ENCODE results near the gene NMD3. TPM values are rescaled to one million over a fixed set of nuclear protein-coding genes. Genes with fewer than 3 reads are reported as not detected.
"Not testable (repeated sequence)": the region's sequence is repeated elsewhere in the genome, so short reads cannot be mapped to it uniquely, and the experiment has no call there.

NMD3 gene
- total RNA-seq = 10 to 100 TPM; 38.0 to 56.2 TPM

DNA sequence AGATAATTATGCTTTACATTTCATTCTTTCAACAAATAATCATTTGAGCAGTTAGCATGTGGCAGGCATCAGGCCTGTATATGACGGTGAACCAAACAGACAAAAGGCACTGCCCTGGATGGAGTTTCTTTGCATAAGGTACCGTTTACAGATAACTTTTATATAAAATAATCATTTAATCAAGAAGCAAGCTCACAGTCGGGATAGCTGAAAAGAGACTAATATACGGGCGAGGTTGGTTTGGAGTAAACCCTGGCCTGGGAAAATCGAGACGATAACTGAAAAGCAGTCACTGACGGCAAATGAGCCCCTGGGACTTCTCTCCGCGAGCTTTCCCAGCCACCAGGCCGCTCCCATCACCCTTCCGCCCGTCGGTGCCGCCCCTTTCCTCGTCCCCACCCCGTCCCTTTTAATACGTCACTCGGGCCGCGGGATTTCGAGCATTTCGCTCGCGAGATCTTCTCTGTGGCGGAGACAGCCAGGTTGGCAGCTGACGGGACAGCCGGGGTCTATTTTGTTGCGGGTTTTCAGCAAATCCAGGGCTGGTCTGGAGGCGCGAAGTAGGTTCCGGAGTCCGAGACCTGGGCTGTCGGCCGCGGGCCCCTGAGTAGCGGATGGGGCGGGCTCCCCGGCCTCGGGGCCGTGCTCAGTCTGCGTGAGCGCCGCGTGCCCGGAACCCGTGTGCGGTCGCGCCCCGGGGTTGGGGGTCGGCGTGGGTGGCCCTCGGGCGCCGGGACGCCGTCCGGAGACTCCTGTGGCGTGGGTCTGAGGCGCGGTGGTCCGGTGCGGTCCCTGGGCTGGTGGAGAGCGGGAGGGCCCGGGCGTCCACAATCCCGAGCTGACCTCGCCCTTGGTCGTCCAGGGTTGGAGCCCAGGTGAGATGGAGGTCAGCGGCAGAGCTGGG, at the start of gene NMD3:
TSS of gene NMD3 (plus strand) at position 462 of the 904 bp plus-strand sequence. CDS start 703 bp downstream, outside the sequence.
- H3K27me3 Mint-ChIP-seq = peaks cover 7% of the 10 kb centered on the region
- DNase-seq (peak; percentile 95), ATAC-seq (peak; percentile 96)
- no peaks in the 10 kb centered on the region for H3K9me3 Mint-ChIP-seq (ENCODE audit: low read depth)
- H3K36me3 Mint-ChIP-seq = peaks cover 18% of the 10 kb centered on the region
- H3K4me3 Mint-ChIP-seq = peak within 1 kb of the TSS; percentile 83
- peaks cover 29% of the 10 kb centered on the region for H3K4me1 Mint-ChIP-seq
- CTCF ChIA-PET = interaction anchor here (0.9 to 1.3 kb wide), 3 partner anchors 9 to 50 kb away, joined by 3 to 4 read pairs (median 3); no protein-coding TSS in a partner anchor
- peak within 1 kb of the TSS; percentile 89 for H3K27ac Mint-ChIP-seq

- ATAC-seq (no peak), DNase-seq (no peak)
- H3K4me3 Mint-ChIP-seq = no peak overlapping the region
- no peaks in the 10 kb centered on the region for H3K36me3 Mint-ChIP-seq
- CTCF ChIA-PET = no interaction called here
- H3K27ac Mint-ChIP-seq = no peak overlapping the region
- peaks cover 5% of the 10 kb centered on the region for H3K27me3 Mint-ChIP-seq
- H3K4me1 Mint-ChIP-seq = no peaks in the 10 kb centered on the region
- H3K9me3 Mint-ChIP-seq (ENCODE audit: low read depth) = no peaks in the 10 kb centered on the region
Measured at GRCh38 chr3:161171639-161172552, 49.2 kb upstream of the NMD3 start.

GRCh38 chr3:161175506-161175905, 45.6 kb upstream of the NMD3 start:
- H3K36me3 Mint-ChIP-seq = no peaks in the 10 kb centered on the region

GRCh38 chr3:161177991-161178390, 43.1 kb upstream of the NMD3 start:
- DNase-seq = no peak
- no peaks in the 10 kb centered on the region for H3K4me1 Mint-ChIP-seq
- ATAC-seq = no peak
- H3K27ac Mint-ChIP-seq = no peak overlapping the region
- H3K27me3 Mint-ChIP-seq = peaks cover 5% of the 10 kb centered on the region
- H3K4me3 Mint-ChIP-seq = no peak overlapping the region
- no peaks in the 10 kb centered on the region for H3K9me3 Mint-ChIP-seq (ENCODE audit: low read depth)
- CTCF ChIA-PET = no interaction called here
- no peaks in the 10 kb centered on the region for H3K36me3 Mint-ChIP-seq

More at GRCh38 chr3:161175506-161175905, 45.6 kb upstream of the NMD3 start:
- Mint-ChIP-seq H3K4me1 (no peaks in the 10 kb centered on the region), H3K27ac (no peak overlapping the region), H3K4me3 (no peak overlapping the region), H3K27me3 (peaks cover 5% of the 10 kb centered on the region), H3K9me3 (ENCODE audit: low read depth) (no peaks in the 10 kb centered on the region)
- ATAC-seq (no peak), DNase-seq (no peak)
- CTCF ChIA-PET = interaction anchor here (1.1 kb wide), 1 partner anchor 31 kb away, joined by 3 read pairs; no protein-coding TSS in a partner anchor

- H3K27ac Mint-ChIP-seq; H3K4me3 Mint-ChIP-seq; H3K9me3 Mint-ChIP-seq (ENCODE audit: low read depth); H3K27me3 Mint-ChIP-seq; ATAC-seq; CTCF ChIA-PET; DNase-seq; H3K4me1 Mint-ChIP-seq; H3K36me3 Mint-ChIP-seq: not testable (repeated sequence)
Measured at GRCh38 chr3:161181371-161181770, 39.7 kb upstream of the NMD3 start.

DNA sequence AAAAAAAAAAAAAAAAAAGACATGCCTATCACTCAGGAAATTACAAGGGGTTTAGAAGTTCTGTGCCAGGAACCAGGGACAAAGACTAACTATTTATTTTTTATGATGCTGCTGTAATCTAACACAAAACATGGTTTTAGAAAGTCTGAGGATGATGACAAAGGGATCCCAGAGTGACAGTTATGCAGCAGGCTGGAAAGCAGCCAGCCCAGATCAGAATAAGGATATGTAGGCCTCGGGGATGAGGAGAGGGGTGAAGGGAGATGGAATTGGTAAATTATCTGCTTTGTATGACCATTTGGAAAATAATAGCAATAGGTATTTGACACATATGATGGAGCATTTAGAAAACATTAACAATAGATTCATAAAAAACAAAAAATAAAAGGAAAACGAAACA, 34.1 kb upstream of the NMD3 start:
- Mint-ChIP-seq H3K27ac (no peak overlapping the region), H3K9me3 (ENCODE audit: low read depth) (no peaks in the 10 kb centered on the region), H3K36me3 (no peaks in the 10 kb centered on the region), H3K4me3 (no peak overlapping the region), H3K27me3 (peaks cover 9% of the 10 kb centered on the region), H3K4me1 (no peaks in the 10 kb centered on the region)
- DNase-seq = no peak
- CTCF ChIA-PET = no interaction called here
- ATAC-seq = no peak

DNA sequence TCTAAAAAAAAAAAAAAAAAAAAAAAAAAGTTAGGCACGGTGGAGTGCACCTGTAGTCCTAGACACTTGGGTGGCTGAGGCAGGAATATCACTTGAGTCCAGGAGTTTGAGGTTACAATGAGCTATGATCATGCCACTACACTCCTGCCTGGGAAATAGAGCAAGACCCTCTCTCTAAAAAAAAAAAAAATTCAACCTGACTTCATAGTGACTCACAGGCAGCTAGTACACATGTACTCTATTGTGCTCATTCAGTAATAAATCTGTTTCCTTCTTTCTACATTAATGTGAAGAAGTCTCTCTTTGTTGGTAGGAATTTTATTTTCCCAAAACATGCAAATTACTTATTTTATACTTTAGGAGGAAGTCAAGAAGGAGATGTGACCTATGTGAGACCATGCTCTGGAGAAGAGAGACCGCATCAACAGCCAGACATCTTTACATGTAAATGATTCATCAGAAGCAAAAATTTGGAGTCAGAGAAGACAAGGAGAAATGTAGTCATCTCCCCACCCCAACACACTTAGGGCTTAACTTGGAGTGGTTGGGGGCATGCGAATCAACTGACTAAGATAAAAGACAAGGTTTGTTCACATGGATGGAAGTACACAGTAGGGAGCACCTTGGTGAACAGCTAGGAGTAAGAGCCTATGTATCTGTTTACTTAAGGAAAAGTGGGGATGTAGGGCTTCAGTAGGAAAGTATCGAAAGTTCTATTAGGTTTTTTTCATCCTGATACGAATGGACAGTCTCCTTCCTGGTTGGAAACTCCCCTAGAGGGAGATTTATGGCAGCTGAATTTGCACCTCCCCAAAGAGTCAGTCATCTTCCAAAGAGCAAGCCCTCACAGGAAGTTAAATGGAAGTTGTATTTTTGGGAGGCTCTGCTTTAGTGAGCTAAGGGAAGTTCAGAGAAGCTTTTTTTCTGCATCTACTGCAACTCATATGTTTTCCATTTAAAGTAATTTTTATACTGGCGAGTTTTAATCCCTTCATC, 23.0 kb upstream of the NMD3 start:
- Mint-ChIP-seq H3K4me1 (no peaks in the 10 kb centered on the region), H3K27me3 (peaks cover 11% of the 10 kb centered on the region), H3K9me3 (ENCODE audit: low read depth) (no peaks in the 10 kb centered on the region), H3K36me3 (peaks cover 1% of the 10 kb centered on the region), H3K4me3 (no peak overlapping the region), H3K27ac (no peak overlapping the region)
- ATAC-seq (no peak), DNase-seq (no peak)
- CTCF ChIA-PET = interaction anchor here (1.1 kb wide), 1 partner anchor 43 kb away, joined by 5 read pairs; no protein-coding TSS in a partner anchor

DNA sequence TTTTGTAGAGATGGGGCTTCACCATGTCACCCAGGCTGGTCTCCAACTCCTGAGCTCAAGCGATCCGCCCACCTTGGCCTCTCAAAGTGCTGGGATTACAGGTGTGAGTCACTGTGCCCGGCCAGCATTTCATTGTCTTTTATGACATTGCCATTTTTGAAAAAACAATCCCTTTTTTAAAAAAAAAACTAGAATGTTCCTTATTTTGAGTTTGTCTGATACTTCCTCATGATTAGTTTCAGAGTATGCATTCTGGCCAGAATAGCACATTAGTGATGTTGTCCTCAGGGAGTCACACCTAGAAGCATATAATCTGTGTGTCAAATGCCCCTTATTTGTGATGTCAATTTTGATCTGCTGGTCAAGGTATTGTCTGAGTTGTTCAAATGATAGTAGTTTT, 21.2 kb upstream of the NMD3 start:
- Mint-ChIP-seq H3K36me3 (peaks cover under 1% of the 10 kb centered on the region), H3K9me3 (ENCODE audit: low read depth) (no peaks in the 10 kb centered on the region), H3K4me3 (no peak overlapping the region), H3K27me3 (peaks cover 11% of the 10 kb centered on the region), H3K27ac (no peak overlapping the region), H3K4me1 (no peaks in the 10 kb centered on the region)
- DNase-seq = no peak
- CTCF ChIA-PET = no interaction called here
- ATAC-seq = no peak

DNA sequence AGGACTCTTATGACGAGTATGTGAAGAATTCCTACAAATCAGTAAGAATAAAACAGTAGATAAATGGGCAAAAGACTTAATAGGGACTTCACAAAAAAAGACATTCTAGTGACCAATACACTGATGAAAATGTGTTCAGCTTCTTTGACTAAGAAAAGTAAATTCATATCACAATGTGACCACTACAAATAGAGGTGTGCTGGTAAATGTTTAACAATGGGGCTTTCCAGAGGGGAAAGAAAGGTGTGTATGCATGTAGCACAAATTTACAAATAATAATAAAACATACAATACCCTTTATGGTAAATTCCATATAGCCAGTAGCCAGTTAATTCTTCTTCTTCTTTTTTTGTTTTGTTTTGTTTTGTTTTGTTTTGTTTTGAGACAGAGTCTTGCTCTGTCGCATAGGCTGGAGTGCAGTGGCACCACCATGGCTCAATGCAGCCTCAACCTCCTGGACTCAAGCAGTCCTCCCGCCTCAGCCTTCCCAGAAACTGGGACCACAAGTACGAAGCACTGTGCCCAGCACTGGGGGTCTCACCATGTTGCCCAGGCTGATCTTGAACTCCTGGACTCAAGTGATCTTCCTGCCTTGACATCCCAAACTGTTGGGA, 17.5 kb upstream of the NMD3 start:
- H3K27ac Mint-ChIP-seq = no peak overlapping the region
- no peaks in the 10 kb centered on the region for H3K4me1 Mint-ChIP-seq
- H3K4me3 Mint-ChIP-seq = no peak overlapping the region
- CTCF ChIA-PET = no interaction called here
- no peak for DNase-seq
- H3K9me3 Mint-ChIP-seq (ENCODE audit: low read depth) = no peaks in the 10 kb centered on the region
- H3K27me3 Mint-ChIP-seq = peaks cover 11% of the 10 kb centered on the region
- no peaks in the 10 kb centered on the region for H3K36me3 Mint-ChIP-seq
- no peak for ATAC-seq

DNA sequence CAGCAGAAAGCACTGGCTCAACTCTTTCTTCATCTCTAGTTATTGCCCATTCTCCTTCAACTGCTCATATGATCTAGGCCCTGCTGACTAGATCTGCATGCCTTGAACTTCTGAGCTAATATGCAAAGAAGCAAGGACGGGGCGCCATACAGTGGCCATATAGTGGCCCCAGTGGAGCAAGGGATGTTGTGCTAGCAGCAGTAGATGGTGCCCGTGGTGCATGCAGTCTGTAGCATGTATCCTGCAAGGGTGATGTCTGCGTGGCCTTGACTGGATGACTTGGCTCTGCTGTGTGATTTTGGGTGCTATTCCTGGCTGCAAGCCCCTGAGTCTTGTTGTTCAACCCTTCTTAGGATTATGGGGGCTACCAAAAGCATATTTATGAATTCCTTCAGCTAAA, 12.2 kb upstream of the NMD3 start:
- ATAC-seq (no peak), DNase-seq (no peak)
- no peaks in the 10 kb centered on the region for H3K9me3 Mint-ChIP-seq (ENCODE audit: low read depth)
- CTCF ChIA-PET = no interaction called here
- peaks cover 4% of the 10 kb centered on the region for H3K27me3 Mint-ChIP-seq
- no peaks in the 10 kb centered on the region for H3K36me3 Mint-ChIP-seq
- H3K4me1 Mint-ChIP-seq = no peaks in the 10 kb centered on the region
- H3K4me3 Mint-ChIP-seq = no peak overlapping the region
- H3K27ac Mint-ChIP-seq = no peak overlapping the region

DNA sequence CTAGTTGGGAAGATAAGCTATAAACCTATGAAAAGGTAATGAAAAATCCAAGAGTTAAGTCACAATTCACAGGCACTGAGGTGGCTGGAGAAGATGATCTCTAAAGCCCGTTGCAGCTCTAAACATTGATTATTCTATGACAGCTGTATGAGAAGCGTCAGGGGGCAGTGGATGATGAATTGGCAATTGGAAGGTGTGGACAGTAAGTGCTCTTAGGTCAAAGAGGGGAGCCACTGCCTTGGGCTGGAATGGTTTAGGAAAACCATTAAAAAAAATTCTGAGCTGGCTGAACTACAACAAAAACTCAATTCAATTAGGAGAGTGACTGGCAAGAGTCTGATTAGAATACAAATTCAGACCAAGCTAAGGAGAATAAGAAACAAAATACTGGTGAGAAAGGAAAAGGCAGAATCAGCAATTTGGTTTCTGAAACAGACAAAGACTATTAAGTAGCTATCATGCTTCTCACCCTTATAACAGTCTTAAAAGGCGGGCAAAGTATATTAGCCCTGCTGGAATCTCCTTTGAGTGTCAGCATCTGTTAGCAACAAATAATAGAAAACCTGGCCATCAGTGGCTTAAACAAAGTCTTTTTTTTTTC, 8.8 kb upstream of the NMD3 start:
- Mint-ChIP-seq H3K36me3 (no peaks in the 10 kb centered on the region), H3K9me3 (ENCODE audit: low read depth) (no peaks in the 10 kb centered on the region), H3K27me3 (peaks cover 19% of the 10 kb centered on the region), H3K27ac (no peak overlapping the region), H3K4me1 (no peaks in the 10 kb centered on the region), H3K4me3 (no peak overlapping the region)
- ATAC-seq (no peak), DNase-seq (no peak)
- CTCF ChIA-PET = interaction anchor here (1.3 to 1.5 kb wide), 2 partner anchors 9 to 62 kb away, joined by 3 read pairs; partner anchors contain the start of gene NMD3

- no peaks in the 10 kb centered on the region for H3K9me3 Mint-ChIP-seq (ENCODE audit: low read depth)
- no peaks in the 10 kb centered on the region for H3K4me1 Mint-ChIP-seq
- no peak overlapping the region for H3K4me3 Mint-ChIP-seq
- CTCF ChIA-PET = interaction anchor here (1.3 to 1.5 kb wide), 2 partner anchors 8 to 62 kb away, joined by 3 read pairs; partner anchors contain the start of gene NMD3
- no peak for ATAC-seq
- H3K27me3 Mint-ChIP-seq = peaks cover 19% of the 10 kb centered on the region
- no peak for DNase-seq
- H3K27ac Mint-ChIP-seq = no peak overlapping the region
- no peaks in the 10 kb centered on the region for H3K36me3 Mint-ChIP-seq
Measured at GRCh38 chr3:161212906-161213305, 8.2 kb upstream of the NMD3 start.
